SH-SY5Y (cell line): ENCODE results near the gene ARAP2.

ENCODE experiments used
- GATA2 ChIP-seq: IDR thresholded peaks from 2 replicates; pipeline ENCODE4 v1.6.1; 2011; ENCODE audit warnings: mild to moderate bottlenecking, low read depth, low read length
- GATA3 ChIP-seq: IDR thresholded peaks from 2 replicates; pipeline ENCODE4 v1.6.1; 2011; ENCODE audit warnings: low read depth, mild to moderate bottlenecking, low read length, moderate library complexity

- TF ChIP-seq GATA2 (no peak), GATA3 (no peak)
Measured at GRCh38 chr4:36187723-36188333, 56.5 kb downstream of the ARAP2 start.
